Measurements from ENCODE around the gene SLC19A1.

Gene SLC19A1
- long read RNA-seq, transcript SLC19A1-201 (6 exons, 3,811 nt), result minor isoform, 79 of 428 reads
- long read RNA-seq, transcript SLC19A1-202 (6 exons, 1,884 nt), result major isoform, 102 of 428 reads
- long read RNA-seq, partial matches to known transcripts, result 22 of 428 reads
- long read RNA-seq, other reads (novel, unspliced or antisense), result 225 of 428 reads

- peak within 1 kb of the TSS; percentile 86 for H3K27ac ChIP-seq (replicated peaks)
These were observed at the start of gene SLC19A1 for GRCh38 chr21:45542242-45542666. TSS of gene SLC19A1 (minus strand) at chr21:45542440. CDS start at chr21:45537959, 4,481 bp downstream.

GRCh38 chr21:45591619-45592207 lies 49.5 kb upstream of the SLC19A1 start:
- TF ChIP-seq GABPA (IDR thresholded peaks at IDR 0.05; ENCODE audit: low read depth) (no peak), SPI1 (IDR thresholded peaks at IDR 0.05; ENCODE audit: borderline replicate concordance, low read depth) (no peak), REST (IDR thresholded peaks at IDR 0.05; ENCODE audit: insufficient replicate concordance, low read depth) (no peak), POLR2AphosphoS5 (IDR thresholded peaks at IDR 0.05; ENCODE audit: low read depth) (no peak), CTCF (IDR thresholded peaks at IDR 0.05; ENCODE audit: insufficient read depth, low read length) (no peak)
- peaks cover 2% of the 10 kb centered on the region for H3K27me3 ChIP-seq (ENCODE audit: insufficient read depth, poor library complexity, severe bottlenecking)
- no peak overlapping the region for H3K27ac ChIP-seq (replicated peaks)
- DNase-seq (ENCODE audit: low read depth in 1 of 2, low spot score in 1 of 2), result no peak
- H3K4me3 ChIP-seq (replicated peaks; ENCODE audit: insufficient read depth, low read length), result no peak overlapping the region

More at GRCh38 chr21:45542242-45542666, at the start of gene SLC19A1:
- H3K4me3 ChIP-seq (replicated peaks; ENCODE audit: insufficient read depth, low read length), result peak within 1 kb of the TSS; percentile 75
- no peaks in the 10 kb centered on the region for H3K27me3 ChIP-seq (ENCODE audit: insufficient read depth, poor library complexity, severe bottlenecking)
- TF ChIP-seq SPI1 (IDR thresholded peaks at IDR 0.05; ENCODE audit: borderline replicate concordance, low read depth) (no peak), POLR2AphosphoS5 (IDR thresholded peaks at IDR 0.05; ENCODE audit: low read depth) (no peak), GABPA (IDR thresholded peaks at IDR 0.05; ENCODE audit: low read depth) (no peak), CTCF (IDR thresholded peaks at IDR 0.05; ENCODE audit: insufficient read depth, low read length) (no peak), REST (IDR thresholded peaks at IDR 0.05; ENCODE audit: insufficient replicate concordance, low read depth) (no peak)
- peak; percentile 56 to 70 for DNase-seq (ENCODE audit: low read depth in 1 of 2, low spot score in 1 of 2)

- Histone ChIP-seq H3K4me3 (replicated peaks; ENCODE audit: insufficient read depth, low read length) (peak overlapping the region; percentile 55), H3K27me3 (ENCODE audit: insufficient read depth, poor library complexity, severe bottlenecking) (peaks cover 2% of the 10 kb centered on the region), H3K27ac (replicated peaks) (no peak overlapping the region)
- peak; percentile 28 to 42 for DNase-seq (ENCODE audit: low read depth in 1 of 2, low spot score in 1 of 2)
- no peak for TF ChIP-seq GABPA (IDR thresholded peaks at IDR 0.05; ENCODE audit: low read depth)
- TF ChIP-seq CTCF (IDR thresholded peaks at IDR 0.05; ENCODE audit: insufficient read depth, low read length), result no peak
- TF ChIP-seq SPI1 (IDR thresholded peaks at IDR 0.05; ENCODE audit: borderline replicate concordance, low read depth), result no peak
- no peak for TF ChIP-seq REST (IDR thresholded peaks at IDR 0.05; ENCODE audit: insufficient replicate concordance, low read depth)
- no peak for TF ChIP-seq POLR2AphosphoS5 (IDR thresholded peaks at IDR 0.05; ENCODE audit: low read depth)
These were observed 48.7 kb upstream of the SLC19A1 start for GRCh38 chr21:45590726-45591618.

Measured in HL-60 (cell line).